HG02884 (cell line): ENCODE results near the gene THSD7B.
"Not testable (repeated sequence)": the region's sequence is repeated elsewhere in the genome, so short reads cannot be mapped to it uniquely, and the experiment has no call there.

Experiments
- ATAC-seq: cut with Tn5 transposase; IDR thresholded peaks from one replicate; pipeline ENCODE4 v1.9.1; 2021; ENCODE audit warnings: mild to moderate bottlenecking, moderate library complexity; ENCODE audit not compliant: unreplicated experiment

Gene THSD7B

DNA sequence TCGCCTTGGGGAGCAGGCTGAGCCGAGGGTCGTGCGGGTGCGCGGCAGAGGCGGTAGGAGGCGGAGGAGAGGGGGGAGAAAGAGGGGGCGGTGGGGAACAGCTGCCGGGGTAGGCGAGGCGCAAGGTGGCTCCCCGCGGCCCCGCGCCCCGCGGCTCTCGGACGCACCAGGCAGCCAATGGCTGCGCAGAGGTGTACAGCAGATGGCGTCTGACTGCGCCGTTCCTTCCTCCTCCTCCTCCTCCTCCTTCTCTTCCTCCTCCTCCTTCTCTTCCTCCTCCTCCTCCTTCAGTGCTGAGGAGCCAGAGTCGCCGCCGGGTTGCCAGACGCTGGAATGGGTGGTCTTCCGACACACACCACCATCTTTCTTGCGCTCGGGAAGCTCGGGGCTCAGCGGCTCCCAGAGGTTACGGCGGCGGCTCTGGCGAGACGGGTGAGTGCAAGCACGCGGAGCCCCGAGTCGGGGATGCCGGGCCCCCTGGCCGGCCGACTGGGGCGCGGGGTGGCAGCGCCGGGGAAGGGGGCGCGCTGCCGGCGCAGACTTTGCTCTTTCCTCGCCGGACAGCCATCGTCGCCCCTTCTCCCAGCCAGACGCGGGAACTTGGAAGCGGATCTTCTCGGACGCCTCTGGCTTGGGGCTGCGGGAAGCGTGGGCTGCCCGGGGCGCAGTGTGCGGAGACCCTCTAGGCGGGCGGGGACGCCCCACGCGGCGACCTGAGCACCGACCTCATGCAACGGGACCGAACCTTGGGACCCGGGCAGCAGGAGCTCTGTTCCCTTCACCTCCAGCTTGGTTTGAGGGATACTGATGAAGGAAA is at the start of gene THSD7B:
Gene THSD7B (plus strand): TSS at position 290 of the 817 bp plus-strand sequence. CDS start 116,634 bp downstream, outside the sequence.
- ATAC-seq = no peak

GRCh38 chr2:136718273-136718672 is 47.1 kb upstream of the THSD7B start:
- no peak for ATAC-seq

- ATAC-seq = no peak
These were observed 37.2 kb upstream of the THSD7B start for GRCh38 chr2:136727973-136728699.

DNA sequence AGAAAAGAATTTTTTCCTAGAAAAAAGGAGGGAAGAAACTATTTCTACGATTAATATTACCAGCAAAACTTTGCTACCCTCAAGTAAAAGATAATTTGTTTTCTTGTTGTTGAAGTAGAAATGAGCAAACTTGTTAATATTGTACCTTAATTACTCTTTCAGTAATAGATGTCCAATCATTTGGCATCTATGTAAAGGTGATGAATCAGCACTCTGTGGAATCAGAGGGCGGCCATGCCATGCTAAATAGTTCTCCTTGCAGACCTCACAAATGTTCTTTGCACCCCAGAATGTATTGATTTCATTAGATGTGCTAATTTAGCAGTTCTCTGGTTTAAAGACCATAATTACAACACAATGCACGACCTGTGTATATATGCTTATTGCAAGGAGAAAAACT is 29.1 kb upstream of the THSD7B start:
- ATAC-seq = no peak

DNA sequence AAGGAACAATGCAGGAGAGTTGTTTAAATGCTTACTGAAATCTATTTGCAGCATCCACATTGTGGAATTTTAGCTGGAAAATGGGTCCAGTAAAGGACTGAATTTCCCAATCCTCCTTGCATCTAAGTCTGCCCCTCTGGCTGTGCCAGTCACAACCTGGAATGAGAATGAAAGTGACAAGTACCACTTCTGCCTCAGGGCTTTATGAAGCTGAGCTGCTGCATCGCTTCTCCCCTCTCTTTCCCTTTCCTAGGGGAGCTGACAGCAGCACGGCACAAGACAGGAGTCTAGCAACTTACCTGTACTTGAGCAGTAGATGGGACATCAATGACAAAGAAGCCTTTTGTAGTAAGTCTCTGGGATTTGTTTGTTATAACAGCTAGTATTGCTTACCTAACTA is 27.3 kb upstream of the THSD7B start:
- no peak for ATAC-seq

DNA sequence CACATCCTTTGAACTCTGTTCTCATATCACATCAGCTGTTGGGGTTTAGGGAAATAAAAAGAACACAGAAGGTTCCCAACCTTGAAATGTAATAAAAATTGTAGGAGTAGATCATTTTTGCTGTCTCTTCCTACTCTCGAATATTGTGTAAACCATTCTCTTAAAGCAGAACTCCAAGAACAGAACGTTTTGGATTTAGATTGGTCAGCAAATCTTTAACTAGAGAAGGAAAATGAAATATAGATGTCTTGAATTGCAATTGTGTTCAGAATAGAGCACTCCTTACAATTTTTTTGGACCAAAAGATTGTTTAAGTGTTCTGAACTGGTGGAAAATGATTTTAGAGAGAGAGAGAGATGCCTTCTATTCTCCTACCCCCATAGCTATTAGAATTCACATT is 23.9 kb upstream of the THSD7B start:
- no peak for ATAC-seq

- ATAC-seq = no peak
These were observed 15.3 kb upstream of the THSD7B start for GRCh38 chr2:136750065-136750464.

- no peak for ATAC-seq
These were observed 13.9 kb upstream of the THSD7B start for GRCh38 chr2:136751406-136751805.

GRCh38 chr2:136758504-136758903 is 6.8 kb upstream of the THSD7B start:
- ATAC-seq = not testable (repeated sequence)

- no peak for ATAC-seq
These were observed 691 bp upstream of the THSD7B start for GRCh38 chr2:136764452-136765255.

GRCh38 chr2:136766073-136766404 is 694 bp downstream of the THSD7B start:
- no peak for ATAC-seq

- ATAC-seq = no peak
These were observed 1.7 kb downstream of the THSD7B start for GRCh38 chr2:136767030-136767429.

DNA sequence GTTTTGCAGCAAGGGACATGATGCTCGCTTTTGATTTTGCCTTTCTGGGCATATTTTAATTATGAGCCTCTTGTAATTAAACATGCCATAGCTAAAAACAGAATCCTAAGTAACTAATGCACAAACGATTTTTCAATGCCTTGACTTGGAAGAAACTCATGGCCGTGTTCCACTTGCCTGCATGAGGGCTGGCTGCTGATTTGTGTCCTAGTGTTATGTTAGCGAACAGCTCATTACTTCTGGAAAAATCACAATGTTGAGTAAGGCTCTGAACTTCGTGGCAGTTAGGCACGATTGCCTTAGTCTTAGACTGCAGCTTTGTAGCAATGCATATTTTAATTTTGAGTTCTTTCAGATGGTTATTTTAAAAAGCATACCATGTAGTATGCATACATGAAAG is 4.5 kb downstream of the THSD7B start:
- no peak for ATAC-seq

DNA sequence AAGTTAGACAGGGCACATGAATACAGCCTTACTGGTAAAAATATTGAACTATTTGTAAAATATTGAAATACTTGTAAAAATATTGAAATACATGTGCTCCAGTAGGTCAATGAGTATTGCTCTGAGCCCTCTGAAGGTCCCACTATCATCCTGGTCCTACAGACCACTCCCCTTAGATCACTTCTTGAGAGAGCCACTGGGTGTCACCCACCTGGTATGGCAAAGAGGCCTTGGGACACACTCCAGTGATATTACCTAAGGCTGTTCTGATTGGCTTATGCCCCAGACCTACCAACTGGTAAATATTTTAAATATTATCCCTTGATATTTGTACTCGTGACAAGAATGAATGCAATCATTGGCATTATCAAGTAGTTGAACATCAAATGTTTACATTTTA is 5.0 kb downstream of the THSD7B start:
- no peak for ATAC-seq

DNA sequence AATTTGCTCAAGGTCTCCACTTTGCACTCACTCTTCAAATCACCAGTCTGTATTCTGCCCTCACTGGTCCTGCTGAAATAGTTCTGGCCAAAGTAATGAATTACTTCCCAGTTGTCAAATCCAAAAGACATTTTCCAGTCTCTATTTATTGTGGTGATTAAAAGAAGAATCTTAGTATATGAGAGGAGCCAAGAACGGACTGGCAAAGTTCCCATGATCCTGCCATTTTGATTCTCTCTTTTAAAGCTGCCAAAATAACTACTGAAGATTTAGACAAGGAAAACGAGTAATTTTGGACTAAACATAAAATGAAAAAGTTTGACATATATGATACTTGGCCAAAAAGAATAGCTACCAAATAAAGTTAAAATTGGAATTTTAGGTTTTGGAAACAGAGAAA is 12.0 kb downstream of the THSD7B start:
- no peak for ATAC-seq

DNA sequence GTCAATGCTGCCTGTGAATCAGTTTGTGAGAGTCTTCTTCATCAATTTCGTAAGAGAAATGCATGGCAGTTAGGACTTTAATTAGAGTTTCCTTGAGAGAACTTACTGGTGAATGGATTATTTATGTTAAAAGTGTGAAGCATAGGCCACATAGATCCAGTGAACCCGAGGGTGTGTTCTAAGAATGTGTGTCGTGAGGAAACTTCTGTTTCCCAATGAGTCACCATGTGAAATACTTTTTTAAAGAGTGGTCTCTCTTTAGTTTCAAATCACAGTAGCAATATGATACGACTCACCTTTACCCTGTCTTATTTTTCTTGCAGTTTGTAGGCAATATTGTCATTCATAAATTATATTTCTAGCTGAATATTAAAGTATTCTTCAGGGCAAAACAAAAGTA is 18.5 kb downstream of the THSD7B start:
- no peak for ATAC-seq

- no peak for ATAC-seq
These were observed 19.9 kb downstream of the THSD7B start for GRCh38 chr2:136785215-136785614.

- ATAC-seq = no peak
These were observed 22.6 kb downstream of the THSD7B start for GRCh38 chr2:136787970-136788369.

DNA sequence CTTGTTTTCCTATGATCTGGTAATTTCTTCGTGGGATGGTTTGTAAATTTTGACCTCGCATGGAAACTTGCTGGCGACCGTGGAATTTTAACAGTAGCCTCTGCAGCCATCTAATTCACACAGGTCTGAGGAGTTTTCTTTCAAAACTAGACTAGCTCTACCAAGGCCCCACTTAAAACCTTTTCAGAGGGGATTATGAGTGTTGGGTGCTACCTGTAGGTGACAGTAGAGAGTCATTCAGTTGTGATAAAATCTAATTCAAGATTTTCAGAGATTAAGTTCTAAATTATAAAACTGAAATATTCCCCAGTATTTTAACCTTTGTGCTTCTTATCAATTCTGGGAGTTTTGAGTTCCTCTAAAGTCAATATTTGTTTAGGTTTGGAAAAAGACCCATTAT is 31.0 kb downstream of the THSD7B start:
- ATAC-seq = no peak

DNA sequence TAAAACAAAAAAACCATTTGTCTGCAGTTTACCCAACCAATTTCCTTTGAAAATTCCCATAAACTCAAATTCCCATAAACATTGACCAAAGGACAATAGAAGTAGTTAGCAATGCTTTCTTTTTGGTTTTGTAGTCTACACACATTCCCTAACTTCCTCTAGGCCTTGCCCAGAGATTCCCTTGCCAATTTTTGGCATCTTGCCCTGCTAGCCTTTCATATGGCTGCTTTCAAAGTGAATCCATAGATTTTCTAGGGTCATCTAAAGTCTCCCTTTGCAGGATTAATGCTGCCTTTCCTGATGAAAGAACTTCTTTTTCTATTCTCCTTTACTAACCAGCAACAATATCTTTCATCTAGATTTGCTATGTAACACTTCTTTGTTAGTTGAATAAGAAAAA is 33.4 kb downstream of the THSD7B start:
- no peak for ATAC-seq

- no peak for ATAC-seq
These were observed 36.3 kb downstream of the THSD7B start for GRCh38 chr2:136801661-136802060.

- no peak for ATAC-seq
These were observed 44.7 kb downstream of the THSD7B start for GRCh38 chr2:136809998-136810397.
